HS-5 (cell line): ENCODE measurements around the gene EGFL7.

ENCODE experiments used
- DNase-seq: peaks from one replicate; pipeline ENCODE4 v3.0.0-alpha.2; 2012; ENCODE audit warnings: low read depth

EGFL7 gene

DNA sequence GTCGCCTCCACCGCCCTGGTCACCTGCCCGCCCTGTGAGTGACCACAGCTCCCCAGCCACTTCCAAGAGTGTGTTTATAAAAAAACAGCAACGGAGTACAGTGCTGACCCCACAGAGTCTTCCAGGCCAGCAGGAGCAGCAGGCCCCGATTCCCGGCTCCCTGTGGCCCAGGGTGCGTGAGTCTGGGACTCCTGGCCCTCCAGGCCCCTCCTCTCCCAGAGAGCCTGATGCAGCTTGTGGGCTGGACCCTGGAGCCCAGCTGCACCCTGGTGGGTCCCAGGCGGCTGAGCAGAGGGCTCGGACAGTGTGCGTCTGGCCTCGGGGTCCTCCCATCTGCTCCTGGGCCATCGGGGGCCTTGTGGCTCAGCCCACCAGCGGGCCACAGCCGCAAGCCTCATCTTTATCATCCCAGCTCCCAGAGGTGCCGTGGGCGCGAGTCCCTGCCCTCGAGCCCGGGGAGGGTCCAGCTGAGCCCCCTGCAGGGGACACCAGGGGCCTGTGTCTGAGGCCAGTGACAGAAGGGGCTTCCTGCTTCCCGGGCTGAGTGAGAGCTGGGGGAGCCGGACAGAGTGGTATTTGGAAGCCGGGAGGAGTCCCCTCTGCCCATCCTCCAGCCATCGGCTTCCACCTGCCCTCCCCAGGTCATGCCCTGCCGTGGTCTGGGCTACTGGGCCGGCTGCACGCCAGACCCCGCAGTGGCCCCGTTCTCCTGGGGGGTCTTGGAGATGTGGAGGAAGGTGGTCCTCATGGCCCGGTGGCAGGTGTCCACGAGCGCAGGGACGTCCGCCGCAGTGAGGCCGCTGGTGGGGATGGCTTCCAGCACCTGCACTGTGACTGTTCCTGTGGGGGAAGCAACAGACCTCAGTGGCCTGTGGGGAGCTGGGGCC, 10.6 kb downstream of the EGFL7 start:
- DNase-seq = no peak

GRCh38 chr9:136673975-136674785, 11.5 kb downstream of the EGFL7 start:
- no peak for DNase-seq

- DNase-seq = no peak
Observed at GRCh38 chr9:136674786-136675349, 12.2 kb downstream of the EGFL7 start.

DNA sequence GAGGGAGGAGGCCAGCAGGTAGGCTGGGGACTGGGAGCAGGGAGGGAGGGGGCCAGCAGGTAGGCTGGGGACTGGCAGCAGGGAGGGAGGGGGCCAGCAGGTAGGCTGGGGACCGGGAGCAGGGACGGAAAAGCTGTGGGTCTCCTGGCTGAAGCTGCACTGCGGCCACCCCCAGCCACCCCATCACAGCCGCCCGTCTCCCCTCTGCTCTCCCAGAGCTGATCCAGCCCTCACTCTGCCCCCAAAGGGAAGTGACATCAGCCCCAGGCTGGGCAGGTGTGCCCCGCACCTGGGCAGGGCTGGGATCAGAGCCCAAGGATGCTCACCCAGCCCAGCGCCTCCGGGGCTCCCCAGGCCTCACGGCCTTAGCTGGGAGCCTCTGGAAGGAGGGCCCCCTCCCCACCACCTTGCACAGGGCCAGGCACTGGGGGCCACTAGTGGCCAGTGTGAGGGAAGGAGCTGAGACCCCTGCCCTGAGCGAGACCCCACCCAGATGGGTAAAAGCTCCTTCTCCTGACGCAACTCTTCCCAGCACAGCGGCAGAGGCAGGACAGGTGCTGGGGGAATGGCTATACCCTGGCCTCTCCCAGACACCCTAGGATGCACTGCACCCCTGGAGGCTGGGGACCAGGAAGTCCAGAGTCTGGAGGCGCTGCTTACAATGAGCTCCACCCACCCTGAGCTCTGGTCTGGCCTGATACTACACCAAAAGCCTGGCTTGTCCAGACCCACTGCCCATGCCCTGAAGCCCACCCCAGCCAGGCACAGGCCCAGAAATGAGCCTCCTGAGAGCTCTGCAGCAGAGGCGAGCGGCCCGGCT, 13.0 kb downstream of the EGFL7 start:
- DNase-seq = no peak

DNA sequence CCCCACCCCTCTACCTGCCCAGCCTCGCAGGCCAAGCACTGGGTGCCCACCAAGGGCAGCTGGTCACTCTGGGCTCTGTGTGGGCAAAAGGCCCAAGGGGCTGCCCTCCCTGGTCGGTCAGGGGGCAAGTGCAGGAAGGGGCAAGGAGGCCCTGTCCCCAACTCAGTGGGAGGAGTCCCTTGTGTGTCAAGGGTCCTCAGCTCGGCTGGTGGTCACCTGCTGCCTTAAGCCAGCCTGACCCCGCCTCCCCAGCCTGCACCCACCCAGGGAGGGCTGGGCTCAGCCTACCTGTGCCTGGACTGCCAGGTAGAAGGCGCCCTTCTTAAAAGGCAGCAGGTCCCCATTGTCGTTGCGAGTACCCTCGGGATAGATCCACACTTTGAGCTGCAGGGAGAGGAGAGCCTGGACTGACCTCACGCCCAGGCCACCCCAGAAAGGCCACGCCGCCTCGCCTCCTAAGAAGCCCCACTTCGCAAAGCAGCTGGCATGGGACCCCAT, 13.6 kb downstream of the EGFL7 start:
- DNase-seq = no peak

- DNase-seq = no peak
Observed at GRCh38 chr9:136676920-136677686, 14.4 kb downstream of the EGFL7 start.

DNA sequence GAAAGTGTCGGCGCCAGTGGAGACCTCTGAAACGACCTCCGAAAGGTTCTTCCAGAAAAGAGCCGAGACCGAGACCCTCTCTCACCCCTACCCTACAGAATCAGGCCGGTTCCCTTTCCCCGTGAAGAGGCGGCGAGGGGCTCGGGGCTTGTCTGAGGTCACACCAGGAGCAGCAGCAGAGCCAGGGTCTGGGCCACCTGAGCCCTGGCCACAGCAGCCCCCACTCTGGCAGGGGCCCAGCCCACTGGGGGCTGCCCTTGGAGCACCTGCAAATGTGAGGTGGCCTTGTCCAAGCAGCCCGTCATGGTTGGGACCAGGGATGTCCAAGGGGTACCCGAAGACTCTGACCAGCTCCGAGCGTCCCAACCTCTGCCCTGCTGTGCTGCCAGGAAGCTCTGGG, 15.3 kb downstream of the EGFL7 start:
- DNase-seq = no peak

GRCh38 chr9:136678624-136679023, 15.9 kb downstream of the EGFL7 start:
- DNase-seq = no peak

GRCh38 chr9:136679431-136679941, 16.8 kb downstream of the EGFL7 start:
- no peak for DNase-seq

DNA sequence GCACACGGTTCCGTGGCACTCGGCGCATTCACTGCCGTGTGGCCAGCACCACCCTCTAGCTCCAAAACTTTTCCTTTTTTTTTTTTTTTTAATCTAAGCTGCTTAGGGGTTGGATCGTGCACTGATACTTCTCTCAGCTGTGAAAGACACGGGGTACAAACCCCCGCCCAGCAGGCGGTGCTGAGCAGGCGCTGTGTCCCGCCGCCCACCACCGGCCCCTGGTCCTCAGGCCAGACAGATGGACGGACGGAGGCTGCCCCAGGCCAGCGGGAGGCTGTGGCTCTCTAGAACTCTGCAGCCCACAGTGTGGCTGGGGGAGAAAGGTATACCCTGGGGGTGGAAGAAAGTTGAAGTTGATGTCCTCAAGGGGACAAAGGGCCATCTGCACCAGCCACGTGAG, 18.3 kb downstream of the EGFL7 start:
- DNase-seq = no peak

- no peak for DNase-seq
Observed at GRCh38 chr9:136681945-136682699, 19.4 kb downstream of the EGFL7 start.

DNA sequence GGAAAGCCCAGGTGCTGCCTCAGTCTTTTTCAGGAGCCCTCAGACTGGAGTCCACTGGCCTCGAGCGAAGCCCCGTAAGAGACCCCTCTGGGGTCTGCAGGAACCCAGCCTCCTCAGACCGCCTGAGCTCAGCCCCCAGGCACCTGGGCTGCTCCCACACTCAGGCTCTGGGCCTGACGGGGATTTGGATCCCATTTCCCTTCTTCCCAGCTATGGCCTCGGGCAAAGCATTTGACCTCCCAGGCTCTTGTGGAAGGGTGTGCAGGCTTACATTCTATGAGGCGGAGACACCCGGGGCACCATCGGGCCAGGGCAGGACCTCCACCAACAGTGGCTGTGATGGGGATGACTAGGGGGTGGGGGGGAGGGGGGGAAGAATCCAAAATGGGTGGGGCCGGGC, 20.0 kb downstream of the EGFL7 start:
- DNase-seq = no peak

DNA sequence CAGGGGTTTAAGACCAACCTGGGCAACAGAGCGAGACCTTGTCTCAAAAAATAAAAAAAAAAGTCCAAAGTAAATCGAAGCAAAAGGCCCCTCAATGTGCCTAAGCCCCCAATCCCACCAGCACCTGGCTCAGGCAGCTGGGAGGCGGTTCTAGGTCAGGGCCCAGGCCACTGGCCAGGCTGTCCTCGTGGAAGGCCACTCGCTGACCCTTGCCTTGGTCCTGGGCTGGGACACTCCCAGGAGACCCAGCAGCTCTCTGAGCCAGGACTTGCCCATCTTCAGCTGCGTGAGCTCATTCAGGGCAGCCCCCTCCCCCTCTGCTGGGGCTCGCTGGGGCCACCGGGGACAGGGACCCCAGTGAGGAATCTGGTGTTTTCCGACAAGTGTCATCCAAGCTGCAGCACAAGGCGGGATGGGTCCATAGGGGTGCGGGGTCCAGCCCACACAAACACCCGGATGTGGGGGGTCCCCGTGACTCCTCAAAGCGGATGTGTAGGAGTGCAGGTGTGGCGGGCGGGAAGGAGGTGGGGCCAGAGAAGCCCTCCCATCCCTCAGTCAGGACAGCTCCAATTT, 20.5 kb downstream of the EGFL7 start:
- DNase-seq = no peak

GRCh38 chr9:136683755-136684154, 21.0 kb downstream of the EGFL7 start:
- DNase-seq = no peak

DNA sequence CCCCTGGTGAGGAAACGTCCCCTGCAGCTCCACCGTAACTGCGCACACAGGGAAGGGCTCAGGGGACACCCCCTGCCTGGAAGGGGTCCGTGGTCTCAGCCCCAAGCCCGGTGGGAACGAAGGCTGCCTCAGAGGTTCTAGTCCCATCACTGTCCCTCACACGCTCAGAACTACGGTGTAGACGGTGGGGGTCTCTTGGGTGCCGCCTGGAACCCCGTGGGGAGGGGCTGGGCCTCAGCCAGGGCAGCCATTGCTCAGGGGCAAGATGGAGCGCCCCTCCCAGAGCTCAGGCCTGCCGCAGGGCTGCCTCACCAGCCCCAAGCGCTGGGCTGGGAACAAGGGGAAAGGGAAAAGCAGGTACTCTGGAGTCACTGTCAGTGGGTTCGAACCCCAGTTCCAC, 21.6 kb downstream of the EGFL7 start:
- no peak for DNase-seq

DNA sequence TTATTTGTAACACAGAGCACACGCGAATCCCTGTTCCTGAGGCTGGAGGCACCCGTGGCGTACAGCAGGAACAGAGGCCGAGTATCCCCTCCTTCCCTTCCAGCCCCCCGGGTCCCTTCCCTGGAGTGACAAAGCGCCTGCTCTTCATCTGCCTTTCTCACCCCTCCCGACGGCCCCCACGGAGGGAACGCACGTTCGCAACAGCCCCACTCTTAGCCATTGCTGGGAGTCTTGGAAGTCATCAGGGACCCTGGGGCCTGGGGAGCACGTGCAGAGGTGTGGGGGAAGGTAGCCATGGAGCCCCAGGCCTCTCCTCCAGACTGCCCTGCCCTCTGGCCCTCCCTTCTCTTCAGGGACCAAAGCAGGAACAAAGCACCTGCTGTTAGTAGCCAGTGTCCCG, 22.1 kb downstream of the EGFL7 start:
- DNase-seq = no peak

GRCh38 chr9:136685216-136685615, 22.5 kb downstream of the EGFL7 start:
- DNase-seq = no peak

DNA sequence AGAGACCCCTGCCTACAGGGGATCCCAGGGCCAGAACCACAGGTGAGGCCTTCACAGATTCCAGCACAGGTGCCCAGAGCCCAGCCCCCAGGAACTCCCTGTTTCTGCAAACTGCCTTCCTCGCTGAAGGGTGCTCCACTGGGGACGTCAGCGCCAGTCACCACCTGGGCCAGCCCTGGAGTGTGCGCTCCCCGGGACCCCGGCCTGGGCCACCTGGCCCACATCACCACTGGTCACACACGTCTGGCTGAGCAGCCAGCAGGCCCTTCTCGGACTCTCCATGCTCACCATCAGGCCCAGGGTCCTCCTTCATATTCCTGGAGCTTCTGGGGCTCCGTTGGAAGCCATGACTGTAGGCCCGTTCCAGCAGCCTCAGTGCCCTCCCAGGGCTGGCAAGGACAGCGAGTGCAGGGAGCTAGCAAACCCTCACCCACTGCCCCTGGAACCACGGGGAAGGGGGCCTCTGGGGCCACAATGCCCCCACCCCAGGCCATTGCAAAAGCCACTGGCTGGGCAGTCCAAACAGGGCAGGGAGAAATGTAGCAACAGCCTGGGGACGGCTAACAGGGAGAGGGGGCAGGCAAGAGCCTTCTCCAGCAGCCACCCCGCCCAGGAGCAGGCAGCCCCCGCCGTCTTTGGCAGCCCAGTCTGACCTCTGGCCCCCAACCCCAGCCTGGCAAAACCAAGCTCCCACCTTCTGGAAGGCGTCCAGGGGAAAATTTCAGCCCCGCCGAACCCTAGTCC, 23.2 kb downstream of the EGFL7 start:
- DNase-seq = no peak

DNA sequence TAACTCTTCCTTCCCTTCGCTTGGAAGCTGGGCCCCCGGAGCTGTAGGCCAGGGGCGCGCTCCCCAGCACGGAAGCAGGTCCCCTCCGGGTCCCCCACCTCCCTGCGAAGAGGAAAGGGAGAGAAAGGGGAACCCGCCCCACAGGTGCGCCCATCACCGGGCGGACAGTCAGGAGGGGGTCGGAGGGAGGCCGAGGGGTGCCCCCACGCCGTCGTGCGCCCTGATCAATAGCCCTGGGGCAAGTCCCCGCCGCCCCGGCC, 23.7 kb downstream of the EGFL7 start:
- no peak for DNase-seq
